GM11168 (cell line): ENCODE results near the gene CFD.
"Not testable (repeated sequence)": the region's sequence is repeated elsewhere in the genome, so short reads cannot be mapped to it uniquely, and the experiment has no call there.

ENCODE experiments used
- in situ Hi-C: fragments of 300-500 bp; cut with MboI; formaldehyde crosslinking; loops from one replicate; pipeline ENCODE4 v1.12.0; 2022; ENCODE audit warnings: low sequenced_read_pairs; ENCODE audit not compliant: unreplicated experiment

Gene CFD

GRCh38 chr19:850221-850978, 9.1 kb upstream of the CFD start:
- in situ Hi-C loops: no loop called here

GRCh38 chr19:850979-851335, 8.5 kb upstream of the CFD start:
- in situ Hi-C loops: no loop called here

- in situ Hi-C loops: no loop called here
Observed at GRCh38 chr19:852136-853013, 7.1 kb upstream of the CFD start, which contains the start of gene ELANE. Gene ELANE (plus strand): TSS chr19:852303. CDS start chr19:852329, 26 bp downstream.

DNA sequence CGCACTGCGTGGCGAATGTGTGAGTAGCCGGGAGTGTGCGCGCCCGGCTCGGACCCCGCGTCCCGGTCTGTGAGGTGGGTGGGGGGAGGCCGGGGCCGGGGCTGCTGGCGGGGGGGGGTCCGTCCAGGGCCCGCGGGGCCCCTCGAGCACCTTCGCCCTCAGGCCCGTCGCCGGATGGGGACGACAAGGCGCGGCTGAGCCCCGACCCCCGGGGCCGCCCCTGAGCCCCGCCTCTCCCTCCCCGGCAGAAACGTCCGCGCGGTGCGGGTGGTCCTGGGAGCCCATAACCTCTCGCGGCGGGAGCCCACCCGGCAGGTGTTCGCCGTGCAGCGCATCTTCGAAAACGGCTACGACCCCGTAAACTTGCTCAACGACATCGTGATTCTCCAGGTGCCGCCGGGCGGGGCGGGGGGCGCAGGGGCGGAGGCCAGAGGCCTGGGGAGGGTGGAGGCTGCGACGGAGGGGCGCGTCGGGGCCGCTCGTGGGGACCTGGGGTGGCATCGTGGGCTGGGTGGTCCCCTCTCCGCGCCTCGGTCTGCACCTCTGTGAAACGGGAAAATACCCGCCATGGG, 6.4 kb upstream of the CFD start:
- in situ Hi-C loops: no loop called here

DNA sequence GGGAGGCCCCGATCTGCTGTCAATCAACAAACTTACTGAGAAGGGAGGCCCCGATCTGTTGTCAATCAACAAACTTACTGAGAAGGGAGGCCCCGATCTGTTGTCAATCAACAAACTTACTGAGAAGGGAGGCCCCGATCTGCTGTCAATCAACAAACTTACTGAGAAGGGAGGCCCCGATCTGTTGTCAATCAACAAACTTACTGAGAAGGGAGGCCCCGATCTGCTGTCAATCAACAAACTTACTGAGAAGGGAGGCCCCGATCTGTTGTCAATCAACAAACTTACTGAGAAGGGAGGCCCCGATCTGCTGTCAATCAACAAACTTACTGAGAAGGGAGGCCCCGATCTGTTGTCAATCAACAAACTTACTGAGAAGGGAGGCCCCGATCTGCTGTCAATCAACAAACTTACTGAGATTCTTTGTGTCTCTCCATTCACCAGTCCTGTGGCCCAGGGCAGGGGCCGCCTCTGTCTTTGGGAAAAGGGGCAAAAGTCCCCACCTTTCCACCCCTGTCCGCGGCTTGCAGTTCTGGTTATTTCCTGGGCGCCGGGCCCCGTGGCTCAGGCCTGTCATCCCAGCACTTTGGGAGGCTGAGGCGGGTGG, 5.7 kb upstream of the CFD start:
- in situ Hi-C loops: not testable (repeated sequence)

GRCh38 chr19:854549-854948, 4.9 kb upstream of the CFD start:
- in situ Hi-C loops: no loop called here

GRCh38 chr19:855142-855541, 4.3 kb upstream of the CFD start:
- in situ Hi-C loops: loop anchor here (5.0 kb wide), 1 partner anchor 67 kb away; no protein-coding TSS in a partner anchor

DNA sequence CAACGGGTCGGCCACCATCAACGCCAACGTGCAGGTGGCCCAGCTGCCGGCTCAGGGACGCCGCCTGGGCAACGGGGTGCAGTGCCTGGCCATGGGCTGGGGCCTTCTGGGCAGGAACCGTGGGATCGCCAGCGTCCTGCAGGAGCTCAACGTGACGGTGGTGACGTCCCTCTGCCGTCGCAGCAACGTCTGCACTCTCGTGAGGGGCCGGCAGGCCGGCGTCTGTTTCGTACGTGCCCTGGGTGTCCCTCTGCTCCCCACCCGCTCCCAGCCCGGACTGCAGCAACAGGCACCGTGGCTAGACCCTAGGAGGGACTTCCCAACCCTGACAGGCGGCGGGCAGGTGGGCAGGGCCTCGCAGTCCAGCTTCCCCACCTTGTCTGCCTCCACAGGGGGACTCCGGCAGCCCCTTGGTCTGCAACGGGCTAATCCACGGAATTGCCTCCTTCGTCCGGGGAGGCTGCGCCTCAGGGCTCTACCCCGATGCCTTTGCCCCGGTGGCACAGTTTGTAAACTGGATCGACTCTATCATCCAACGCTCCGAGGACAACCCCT, 3.8 kb upstream of the CFD start:
- in situ Hi-C loops: loop anchor here (5.0 kb wide), 1 partner anchor 67 kb away; no protein-coding TSS in a partner anchor

DNA sequence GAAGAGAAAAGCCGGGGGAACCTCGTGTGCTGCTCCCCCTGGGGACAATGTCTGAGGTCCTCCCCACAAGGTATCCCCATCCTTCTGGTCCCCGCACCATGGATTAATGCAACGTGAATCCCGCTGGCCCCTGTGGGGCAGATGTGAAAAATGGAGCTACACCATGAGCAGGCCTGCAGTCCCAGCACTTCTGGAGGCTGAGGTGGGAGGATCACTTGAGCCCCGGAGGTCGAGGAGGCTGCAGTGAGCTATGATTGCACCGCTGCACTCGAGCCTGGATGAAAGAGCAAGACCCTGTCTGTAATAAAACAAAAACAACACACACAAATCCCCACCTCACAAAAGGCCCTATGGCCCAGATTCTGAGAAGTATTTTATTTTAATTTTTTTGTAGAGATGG, 1.2 kb upstream of the CFD start:
- in situ Hi-C loops: loop anchor here (5.0 kb wide), 1 partner anchor 64 kb away; no protein-coding TSS in a partner anchor

DNA sequence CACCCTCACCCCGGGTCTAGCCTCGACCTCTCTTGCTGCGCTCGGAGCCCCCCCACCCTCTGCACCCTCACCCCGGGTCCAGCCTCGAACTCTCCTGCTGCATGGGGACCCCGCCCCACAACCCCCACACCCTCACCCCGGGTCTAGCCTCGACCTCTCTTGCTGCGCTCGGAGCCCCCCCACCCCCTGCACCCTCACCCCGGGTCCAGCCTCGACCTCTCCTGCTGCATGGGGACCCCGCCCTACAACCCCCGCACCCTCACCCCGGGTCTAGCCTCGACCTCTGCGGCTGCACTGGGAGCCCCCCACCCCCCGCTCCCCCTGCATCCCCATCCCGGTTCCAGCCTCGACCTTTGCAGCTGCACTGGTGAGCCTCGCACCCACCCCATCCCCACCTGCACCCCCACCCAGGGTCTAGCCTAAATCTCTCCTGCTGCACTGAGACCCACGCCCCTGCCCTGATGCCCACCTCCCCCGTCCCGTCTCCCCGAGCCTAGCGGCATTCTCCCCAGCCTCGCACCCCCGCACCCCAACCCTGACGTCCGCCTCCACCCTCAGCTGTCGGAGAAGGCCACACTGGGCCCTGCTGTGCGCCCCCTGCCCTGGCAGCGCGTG, 1.8 kb downstream of the CFD start:
- in situ Hi-C loops: loop anchor here (5.0 to 10.0 kb wide), 2 partner anchors 41 to 124 kb away; partner anchors contain the start of gene WDR18

- in situ Hi-C loops: loop anchor here (5.0 to 10.0 kb wide), 2 partner anchors 40 to 123 kb away; partner anchors contain the start of gene WDR18
Observed at GRCh38 chr19:861756-862580, 2.5 kb downstream of the CFD start.

DNA sequence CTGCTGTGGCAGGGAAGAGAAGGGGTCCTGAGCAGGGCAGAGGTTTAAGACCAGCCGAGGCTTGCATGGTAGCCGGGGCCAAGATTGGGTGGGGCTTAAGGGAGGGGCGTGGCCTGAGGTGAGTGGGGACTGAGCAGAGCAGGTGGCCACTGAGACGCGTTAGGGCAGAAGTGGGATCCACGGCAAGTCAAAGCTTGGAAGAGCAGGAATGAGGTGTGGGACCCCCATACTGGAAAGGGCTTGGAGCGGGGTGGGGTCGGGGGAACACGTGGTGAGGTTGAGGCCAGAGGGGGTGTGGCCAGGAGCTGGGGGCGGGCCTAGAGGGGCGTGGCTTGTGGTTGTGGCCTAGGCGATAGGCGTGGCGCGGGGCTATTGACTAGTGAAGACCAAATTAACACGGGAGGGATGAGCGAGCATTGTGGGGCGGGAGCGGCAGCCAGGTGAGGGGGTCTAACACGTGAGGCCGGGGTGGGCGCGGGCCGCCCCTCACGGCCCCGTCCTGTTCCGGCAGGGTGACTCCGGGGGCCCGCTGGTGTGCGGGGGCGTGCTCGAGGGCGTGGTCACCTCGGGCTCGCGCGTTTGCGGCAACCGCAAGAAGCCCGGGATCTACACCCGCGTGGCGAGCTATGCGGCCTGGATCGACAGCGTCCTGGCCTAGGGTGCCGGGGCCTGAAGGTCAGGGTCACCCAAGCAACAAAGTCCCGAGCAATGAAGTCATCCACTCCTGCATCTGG, 3.3 kb downstream of the CFD start:
- in situ Hi-C loops: loop anchor here (5.0 to 10.0 kb wide), 2 partner anchors 40 to 122 kb away; partner anchors contain the start of gene WDR18

DNA sequence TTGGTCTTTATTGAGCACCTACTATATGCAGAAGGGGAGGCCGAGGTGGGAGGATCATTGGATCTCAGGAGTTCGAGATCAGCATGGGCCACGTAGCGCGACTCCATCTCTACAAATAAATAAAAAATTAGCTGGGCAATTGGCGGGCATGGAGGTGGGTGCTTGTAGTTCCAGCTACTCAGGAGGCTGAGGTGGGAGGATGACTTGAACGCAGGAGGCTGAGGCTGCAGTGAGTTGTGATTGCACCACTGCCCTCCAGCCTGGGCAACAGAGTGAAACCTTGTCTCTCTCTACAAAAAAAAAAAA, 3.8 kb downstream of the CFD start:
- in situ Hi-C loops: loop anchor here (5.0 to 10.0 kb wide), 2 partner anchors 39 to 122 kb away; partner anchors contain the start of gene WDR18

- in situ Hi-C loops: loop anchor here (10.0 kb wide), 1 partner anchor 118 kb away; the partner anchor contains the start of gene WDR18
Observed at GRCh38 chr19:866769-867300, 7.4 kb downstream of the CFD start.

DNA sequence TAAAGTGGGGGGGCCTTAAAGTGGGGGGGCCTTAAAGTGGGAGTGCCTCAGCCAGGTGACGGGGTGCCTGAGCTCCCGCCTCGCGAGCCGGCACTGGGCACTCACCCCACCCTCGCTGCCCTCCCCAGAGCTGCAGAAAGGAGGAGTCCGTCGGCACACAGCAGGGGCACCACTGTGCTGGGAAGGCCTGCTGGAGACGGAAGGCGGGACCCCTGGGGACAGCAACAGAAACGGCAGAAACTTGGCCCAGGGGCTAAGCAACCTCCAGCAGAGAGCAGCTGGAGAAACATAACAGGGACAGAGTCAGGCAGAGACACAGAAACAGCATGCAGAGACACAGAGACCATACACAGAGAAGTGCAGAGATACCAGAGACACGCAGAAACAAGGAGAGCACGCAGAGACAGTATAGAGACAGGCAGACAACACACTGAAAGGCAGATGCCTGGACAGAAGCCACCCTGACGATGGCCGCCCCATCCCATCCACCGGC, 7.9 kb downstream of the CFD start:
- in situ Hi-C loops: loop anchor here (10.0 kb wide), 1 partner anchor 117 kb away; the partner anchor contains the start of gene WDR18

DNA sequence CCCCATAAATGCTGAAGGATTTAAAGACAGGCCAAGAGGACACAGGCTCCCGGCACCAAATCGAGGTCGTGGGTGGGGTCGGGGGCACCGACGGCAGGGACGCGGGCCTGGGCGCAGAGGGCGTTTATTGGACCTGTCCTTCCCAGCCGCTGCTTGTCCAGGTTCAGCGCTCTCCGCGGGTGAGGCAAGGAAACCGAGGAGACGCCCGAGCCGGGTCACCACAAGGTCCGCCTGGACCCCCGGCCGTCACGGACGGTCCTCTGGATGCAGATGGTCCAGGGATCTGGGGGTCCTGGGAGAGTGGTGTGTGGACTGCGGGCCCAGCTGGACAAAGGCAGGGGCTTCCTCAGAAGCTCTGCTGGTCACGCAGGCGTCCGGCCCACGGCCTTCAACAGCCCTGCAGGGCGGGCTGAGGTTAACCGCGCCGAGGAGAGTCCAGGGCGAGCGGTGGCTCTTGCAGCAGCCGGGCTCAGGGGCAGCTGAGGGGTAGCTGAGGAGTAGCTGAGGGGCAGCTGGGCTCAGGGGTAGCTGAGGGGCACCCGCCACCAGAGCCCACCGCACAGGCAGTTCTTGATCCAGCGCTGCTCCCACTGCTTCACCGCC, 8.5 kb downstream of the CFD start:
- in situ Hi-C loops: loop anchor here (10.0 kb wide), 1 partner anchor 117 kb away; the partner anchor contains the start of gene WDR18
